LHCN-M2 (cell line): ENCODE data around the gene HS3ST3B1. TPM values are rescaled to one million over a fixed set of nuclear protein-coding genes. Genes with fewer than 3 reads are reported as not detected.

Source experiments
- DNase-seq: peaks from one replicate; pipeline ENCODE4 v3.0.0-alpha.2; 2012; ENCODE audit warnings: low read depth
- total RNA-seq: library from RNA; depleted of rRNA; stranded (reverse); fragments of >200 nt; gene quantifications from 2 replicates; pipeline ENCODE4 v1.2.3, GENCODE V29; 2014

The HS3ST3B1 gene
- total RNA-seq, 1 experiment from 2014 or later = 6.9 TPM

DNA sequence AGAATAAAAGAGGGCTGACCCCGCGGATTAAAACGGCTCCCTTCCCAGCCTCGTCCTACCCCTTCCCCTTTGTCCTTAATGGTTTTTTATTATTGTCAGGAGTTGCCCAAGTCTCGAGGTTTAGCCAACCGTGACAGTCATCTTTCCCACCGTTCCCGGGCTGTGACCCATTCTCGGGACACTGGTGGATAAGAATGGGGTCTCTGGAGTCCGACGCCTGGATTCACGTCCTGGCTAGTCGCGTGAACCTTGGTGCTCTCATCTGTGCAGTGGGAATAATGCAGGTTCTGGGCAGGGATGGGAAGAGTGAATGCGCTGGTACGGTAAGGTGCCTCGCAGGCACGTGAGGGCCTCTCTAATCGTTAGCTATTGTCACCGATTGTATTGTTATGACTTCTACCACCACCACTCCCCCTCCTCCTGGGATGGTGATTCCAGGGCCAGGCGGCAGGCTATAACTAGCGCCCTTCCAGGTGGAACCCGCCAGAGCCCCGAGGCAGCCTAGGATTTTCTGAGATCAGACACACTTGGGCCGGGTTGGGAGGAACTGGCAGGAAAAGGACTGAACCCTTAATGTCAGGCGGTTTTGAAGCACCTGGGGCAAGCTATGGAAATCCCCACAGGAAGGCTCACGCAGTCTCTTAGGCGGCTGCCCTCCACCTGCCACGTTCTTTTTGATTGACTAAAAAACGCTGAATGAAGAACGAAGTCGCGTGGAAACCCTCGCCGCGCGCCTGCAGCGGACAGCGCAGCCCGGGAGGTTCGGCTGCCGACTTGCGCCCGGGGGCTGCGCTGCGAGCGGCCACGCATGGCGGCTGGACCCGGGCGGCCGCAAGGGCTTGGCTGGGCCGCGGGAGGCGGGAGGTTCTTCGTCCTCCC is 2.7 kb downstream of the HS3ST3B1 start:
- DNase-seq = peak; percentile 19

GRCh38 chr17:14304222-14304772 is 3.4 kb downstream of the HS3ST3B1 start:
- no peak for DNase-seq

DNA sequence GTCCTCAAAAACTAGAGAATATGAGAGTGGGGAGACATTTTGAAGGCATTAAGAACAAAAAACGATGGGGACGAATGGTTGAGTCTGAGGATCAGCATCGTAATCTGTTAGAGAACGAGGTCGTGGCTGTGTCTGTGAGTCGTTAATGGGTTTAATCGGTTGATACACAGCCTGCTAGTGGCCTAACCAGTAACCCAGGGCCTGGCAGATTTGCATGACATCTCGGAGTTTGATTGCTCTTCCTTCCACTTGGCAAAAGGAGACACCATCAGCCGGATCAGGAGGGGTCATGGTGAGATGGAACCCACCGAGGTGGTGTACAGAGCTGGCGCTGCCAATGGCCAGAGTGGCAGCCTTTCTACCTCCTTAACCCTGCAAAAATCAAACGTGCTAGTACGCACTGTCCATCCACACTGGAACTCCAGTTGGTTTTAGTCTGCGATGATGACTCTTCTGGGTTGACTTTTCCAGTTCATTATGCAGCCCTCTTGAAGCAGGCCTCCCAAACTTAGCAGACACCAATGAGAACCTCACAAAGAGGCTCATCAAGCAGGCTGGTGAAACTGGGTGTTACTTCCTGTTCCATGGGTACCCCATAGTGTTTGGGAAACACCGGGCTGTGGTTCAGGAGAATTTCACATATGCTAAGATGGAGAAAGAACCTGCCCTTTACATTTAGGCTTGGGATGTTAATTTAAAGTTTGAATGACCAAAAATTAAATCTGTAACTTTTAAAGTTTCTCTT is 4.1 kb downstream of the HS3ST3B1 start:
- DNase-seq = peak; percentile 59

DNA sequence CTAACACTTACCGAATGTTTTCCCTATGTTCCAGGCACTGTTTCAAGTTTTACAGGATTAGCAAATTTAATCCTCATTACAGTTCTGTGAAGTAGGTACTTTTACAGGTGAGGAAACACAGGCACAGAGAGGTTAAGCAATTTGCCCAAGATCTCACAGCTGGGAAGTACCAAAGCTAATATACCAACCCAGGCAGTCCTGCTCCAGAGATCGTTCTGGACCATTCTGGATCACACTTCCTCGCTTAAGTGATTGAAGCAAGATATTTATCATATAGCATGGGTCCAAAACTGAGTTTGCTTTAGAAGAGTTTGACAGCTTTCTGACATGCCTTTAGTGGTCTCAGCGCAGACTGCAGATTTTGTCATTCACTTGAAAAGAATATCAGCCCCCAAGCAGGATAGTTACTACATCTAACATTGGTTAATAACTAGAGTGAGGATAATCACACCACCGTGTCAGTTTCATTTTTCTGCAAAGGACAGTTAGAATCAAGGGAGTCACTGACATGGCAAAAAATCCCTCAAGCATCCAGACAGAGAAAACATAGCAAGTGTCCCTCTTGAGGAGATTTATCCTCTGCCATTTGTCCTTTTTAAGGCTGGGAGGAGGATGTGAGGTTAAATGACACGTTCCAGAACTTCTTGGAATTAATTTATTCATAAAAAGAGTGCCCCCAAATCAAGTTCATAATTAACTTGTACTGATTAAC is 5.1 kb downstream of the HS3ST3B1 start:
- DNase-seq = peak; percentile 39

DNA sequence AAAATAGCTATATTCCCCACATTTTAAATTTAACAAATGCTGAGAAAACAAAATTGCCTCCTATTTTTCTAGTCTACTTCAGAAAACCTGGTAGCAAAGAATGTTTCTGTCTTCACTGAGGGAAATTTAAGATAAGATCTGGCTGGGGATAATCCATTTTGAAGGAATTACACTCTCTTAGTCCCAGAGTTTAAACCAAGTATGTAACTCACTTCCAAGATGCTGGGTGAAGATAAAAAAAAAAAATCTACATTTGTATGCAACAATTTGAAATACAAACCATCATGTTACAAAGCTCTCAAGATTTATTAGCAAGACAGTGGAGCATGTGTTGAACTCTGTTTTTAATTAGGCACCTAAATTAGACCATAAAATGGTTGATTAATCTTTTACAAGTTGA is 5.7 kb downstream of the HS3ST3B1 start:
- no peak for DNase-seq

GRCh38 chr17:14307560-14308024 is 6.7 kb downstream of the HS3ST3B1 start:
- DNase-seq = peak; percentile 84

DNA sequence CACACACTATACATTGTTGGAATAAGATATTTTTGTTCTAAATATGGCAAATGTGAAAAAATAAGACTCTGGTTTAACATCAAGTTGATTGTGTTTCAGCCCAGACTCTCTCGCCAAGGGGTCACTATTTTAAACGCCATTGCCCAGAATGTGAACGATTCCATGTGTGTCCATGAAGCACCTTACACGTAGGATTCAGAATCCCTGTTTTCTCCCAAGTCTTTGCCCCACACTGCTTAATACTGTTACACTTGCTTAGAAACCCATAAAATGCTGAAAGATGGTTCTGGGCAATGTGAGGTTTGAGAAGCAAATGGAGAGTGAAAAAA is 7.7 kb downstream of the HS3ST3B1 start:
- no peak for DNase-seq

- peak; percentile 96 for DNase-seq
Measured at GRCh38 chr17:14308965-14309879, 8.3 kb downstream of the HS3ST3B1 start.

DNA sequence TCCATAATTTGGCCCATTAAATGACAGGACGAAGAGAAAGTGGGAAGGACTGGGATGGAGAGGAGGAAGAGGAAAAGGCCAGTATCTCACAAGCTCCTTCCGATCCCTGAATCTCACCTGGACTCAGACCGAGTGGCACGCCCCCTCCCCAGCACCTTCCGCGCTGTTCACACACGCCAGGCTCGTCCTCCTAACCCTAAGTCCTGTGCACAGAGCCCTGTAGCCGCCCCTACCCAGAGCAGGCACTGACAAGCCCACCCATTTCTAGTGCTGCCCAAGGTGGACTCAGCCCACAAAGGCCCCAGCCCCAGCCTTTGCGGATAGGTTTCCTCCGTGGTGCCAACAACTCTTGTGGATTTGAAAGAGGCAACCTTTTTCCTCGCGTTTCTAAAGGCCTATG is 9.2 kb downstream of the HS3ST3B1 start:
- no peak for DNase-seq

- DNase-seq = peak; percentile 35
Measured at GRCh38 chr17:14310605-14311004, 9.7 kb downstream of the HS3ST3B1 start.

DNA sequence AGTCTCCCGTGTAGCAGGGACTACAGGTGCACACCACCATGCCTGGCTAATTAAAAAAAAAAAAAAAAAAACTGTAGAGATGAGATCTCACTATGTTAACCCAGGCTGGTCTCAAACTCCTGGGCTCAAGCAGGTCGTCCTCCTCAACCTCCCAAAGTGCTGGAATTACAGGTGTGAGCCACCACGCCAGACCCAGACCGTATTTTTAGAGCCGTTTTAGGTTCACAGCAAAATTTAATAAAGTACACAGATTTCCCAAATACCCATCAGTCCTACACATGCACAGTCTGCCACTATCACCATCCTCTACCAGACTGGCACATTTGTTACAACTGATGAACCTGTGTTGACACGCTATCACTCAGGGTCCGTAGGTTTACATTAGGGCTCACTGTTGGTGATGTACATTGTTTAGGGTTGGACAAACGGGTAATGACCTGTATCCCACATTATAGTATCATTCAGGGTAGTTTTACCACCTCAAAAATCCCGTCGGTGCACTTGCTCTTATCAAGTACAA is 10.4 kb downstream of the HS3ST3B1 start:
- DNase-seq = no peak

DNA sequence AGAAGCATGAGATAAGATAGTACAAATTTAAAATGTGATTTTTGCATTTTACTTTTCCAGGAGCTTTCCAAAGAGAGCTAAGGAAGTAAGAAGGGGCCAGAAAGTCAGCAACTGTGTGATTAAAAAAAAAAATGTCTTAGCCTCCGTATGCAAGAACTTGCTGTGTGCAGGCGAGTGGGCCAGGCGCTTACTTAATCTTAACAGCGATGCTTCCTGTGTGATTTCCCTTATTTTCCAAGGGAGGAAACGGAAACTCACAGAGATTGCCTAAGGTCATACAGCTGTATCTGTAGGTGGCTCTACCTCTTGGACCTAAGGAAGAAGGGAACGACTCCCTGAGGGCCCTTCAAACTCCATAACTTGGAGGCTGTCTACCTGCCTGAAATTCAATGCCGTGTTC is 11.1 kb downstream of the HS3ST3B1 start:
- no peak for DNase-seq

- DNase-seq = no peak
Measured at GRCh38 chr17:14312522-14312921, 11.6 kb downstream of the HS3ST3B1 start.

GRCh38 chr17:14316126-14316832 is 15.4 kb downstream of the HS3ST3B1 start:
- DNase-seq = no peak

DNA sequence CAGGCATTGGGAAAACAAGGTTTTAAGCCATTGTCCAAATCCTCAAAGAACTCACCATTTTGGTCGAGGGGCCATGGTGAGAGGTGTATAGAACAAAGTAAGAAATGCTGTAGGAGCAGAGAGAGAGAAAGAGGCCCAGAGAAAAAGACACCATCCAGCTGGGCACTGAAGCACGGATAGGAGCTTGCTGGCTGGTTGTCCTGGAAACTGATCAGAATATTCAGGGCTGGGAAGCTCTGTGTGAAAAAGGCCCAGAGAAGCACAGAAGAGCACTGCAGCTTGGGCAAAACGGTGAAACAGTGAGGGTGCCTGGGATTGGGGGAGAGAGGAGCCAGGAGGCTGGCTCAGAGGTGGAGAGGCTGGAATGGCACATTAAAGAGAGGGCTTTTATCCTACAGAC is 16.5 kb downstream of the HS3ST3B1 start:
- DNase-seq = no peak

DNA sequence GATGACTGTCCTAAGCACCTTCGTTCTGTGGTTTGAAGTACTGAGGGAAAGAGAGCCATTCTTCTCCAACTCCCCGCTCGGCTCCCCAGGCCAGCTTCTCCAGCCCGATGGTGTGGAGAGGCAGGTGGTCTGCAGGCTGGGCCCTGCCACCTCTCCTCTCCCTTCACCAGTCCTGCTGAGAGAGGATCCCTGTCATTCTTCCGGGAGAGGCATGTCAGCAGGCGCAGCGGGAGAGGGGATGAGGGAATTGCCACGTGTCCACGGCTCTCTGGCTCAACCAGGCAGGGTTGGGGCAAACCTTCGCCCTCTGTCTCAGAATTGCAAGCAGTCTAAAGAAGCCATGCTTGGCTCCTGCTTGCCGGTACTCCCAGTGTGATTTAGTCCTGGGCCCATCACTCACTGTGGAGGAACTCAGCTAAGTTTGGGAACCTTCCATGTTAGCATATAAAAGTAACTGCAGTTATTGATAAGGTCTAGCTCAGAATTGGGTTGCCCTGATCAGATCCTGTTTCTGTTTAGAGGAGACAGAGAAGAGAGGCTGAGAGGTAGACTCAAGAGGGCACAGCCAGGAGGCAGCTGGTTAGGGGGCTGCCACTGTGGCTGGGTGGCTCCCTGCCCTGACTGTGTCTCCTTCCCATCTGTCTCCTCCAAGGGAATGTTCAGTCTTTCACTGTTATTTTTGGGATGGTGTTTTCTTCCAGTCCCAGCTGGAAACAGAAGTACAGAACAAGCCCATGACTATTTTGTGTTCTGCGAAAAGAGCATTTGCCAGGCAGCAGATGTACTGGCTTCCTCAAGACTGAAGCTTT is 17.4 kb downstream of the HS3ST3B1 start:
- no peak for DNase-seq

DNA sequence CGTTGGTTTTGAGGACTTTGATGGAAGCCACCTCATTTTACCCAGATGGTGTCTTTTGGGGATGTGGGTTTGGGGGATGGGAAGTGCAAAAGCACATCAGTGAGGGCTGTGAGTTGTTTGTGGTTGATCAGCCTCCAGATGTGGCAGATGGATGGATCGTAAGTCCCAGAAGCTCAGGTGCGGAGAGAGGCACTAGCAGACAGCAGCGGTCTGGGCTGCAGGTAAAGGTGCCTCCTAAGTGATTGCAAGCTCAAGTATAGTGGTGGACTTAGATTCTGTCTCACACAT is 18.0 kb downstream of the HS3ST3B1 start:
- no peak for DNase-seq

DNA sequence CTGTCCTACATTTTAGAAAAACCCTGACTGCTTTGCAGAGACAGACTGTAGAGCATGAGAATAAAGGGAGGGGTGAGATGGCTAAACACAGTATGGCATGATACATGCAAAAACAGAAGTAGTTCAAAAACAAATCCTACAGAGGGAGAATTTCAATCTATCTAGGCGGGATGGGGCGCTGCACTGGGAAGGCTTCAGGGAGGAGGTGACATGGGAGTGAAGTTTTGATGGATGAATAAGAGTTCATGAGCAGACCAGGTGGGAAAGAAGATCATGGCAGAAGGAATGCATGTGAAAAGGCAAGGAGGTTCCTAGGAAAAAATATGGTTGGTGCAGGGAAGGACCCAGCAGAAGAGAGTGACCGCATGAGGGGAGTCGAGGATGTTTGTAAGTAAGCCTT is 19.2 kb downstream of the HS3ST3B1 start:
- DNase-seq = no peak

DNA sequence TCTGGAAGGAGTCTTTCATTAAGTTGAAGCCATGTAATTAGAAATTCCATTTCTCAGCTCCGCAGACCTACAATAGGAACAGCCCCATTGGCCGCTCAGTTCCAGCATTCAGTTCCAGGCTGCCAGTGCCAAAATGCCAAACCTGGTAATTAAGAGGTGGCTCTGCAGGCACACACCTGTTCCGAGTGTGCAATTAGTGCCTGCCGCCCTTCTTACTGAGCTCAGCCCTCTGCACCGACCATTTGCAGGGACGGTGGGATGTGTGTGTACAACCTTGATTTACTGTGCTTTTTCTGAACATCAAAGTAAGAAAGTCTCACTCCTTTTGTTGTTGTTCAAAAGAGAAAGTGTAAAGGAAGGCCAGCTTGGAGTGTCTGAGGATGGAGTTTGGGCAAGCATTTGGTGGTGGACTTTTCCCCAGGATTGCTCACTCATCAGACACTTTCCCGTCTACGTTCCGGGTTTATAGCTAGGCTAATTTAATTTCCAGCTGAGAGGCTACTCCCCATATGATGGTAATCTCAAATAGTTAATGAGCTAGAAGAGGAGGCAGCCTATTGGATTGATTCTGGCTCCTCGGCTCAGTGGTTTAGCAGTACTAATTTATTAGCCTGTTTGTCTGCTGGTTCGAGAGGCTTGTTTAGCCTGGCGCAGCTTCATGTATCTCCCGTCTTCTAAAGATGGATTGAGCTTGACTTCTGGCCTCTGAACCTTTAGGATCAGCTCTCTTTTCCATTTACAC is 20.0 kb downstream of the HS3ST3B1 start:
- DNase-seq = no peak
